Peyer's patch (tissue), 4 donors: ENCODE measurements around the gene ZDHHC11.

Source experiments
- POLR2A ChIP-seq, 2 donors: fragments of 450-650 bp; IDR thresholded peaks; one replicate each; pipeline ENCODE4 v1.5.1; 2017; ENCODE audit warnings: antibody characterized with exemption in 2 of 2, mild to moderate bottlenecking in 2 of 2, moderate library complexity in 2 of 2
- TF ChIP-seq, protein P1 (sequence below), 6 experiments: fragments of 450-650 bp in 4 of 6; fragments of 200-600 bp in 2 of 6; sonication (generic) in 1 of 6; IDR thresholded peaks; one replicate each; pipeline ENCODE4 v1.5.1; 2017 to 2019; ENCODE audit warnings: antibody characterized with exemption in 6 of 6, mild to moderate bottlenecking in 3 of 6, moderate library complexity in 1 of 6

- no peak for TF ChIP-seq POLR2A (IDR thresholded peaks at IDR 0.05)
- TF ChIP-seq, protein P1, sequence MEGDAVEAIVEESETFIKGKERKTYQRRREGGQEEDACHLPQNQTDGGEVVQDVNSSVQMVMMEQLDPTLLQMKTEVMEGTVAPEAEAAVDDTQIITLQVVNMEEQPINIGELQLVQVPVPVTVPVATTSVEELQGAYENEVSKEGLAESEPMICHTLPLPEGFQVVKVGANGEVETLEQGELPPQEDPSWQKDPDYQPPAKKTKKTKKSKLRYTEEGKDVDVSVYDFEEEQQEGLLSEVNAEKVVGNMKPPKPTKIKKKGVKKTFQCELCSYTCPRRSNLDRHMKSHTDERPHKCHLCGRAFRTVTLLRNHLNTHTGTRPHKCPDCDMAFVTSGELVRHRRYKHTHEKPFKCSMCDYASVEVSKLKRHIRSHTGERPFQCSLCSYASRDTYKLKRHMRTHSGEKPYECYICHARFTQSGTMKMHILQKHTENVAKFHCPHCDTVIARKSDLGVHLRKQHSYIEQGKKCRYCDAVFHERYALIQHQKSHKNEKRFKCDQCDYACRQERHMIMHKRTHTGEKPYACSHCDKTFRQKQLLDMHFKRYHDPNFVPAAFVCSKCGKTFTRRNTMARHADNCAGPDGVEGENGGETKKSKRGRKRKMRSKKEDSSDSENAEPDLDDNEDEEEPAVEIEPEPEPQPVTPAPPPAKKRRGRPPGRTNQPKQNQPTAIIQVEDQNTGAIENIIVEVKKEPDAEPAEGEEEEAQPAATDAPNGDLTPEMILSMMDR (IDR thresholded peaks at IDR 0.05): no peak
Measured at GRCh38 chr5:865771-866170, 15.0 kb upstream of the ZDHHC11 start.
